Neural cell (in vitro differentiated cells): Measurements from ENCODE around the gene CDT1. TPM values are rescaled to one million over a fixed set of nuclear protein-coding genes. Genes with fewer than 3 reads are reported as not detected.

Source experiments
- H2AFZ ChIP-seq: fragments of 200-600, 300-800 bp; sonication (generic), shearing (Covaris generic); 2 replicates; pipeline ENCODE4 v1.6.0; 2014; ENCODE audit warnings: low read depth, mild to moderate bottlenecking, antibody characterized with exemption, low read length, moderate library complexity
- H3F3A ChIP-seq: fragments of 200-600 bp; shearing (Covaris generic); 2 replicates; pipeline ENCODE4 v1.6.1; 2016; ENCODE audit warnings: mild to moderate bottlenecking, moderate library complexity, mixed read lengths, antibody characterized with exemption, low read length; ENCODE audit not compliant: insufficient read depth, poor library complexity, severe bottlenecking
- H3K27ac ChIP-seq: fragments of 200-600, 300-800 bp; sonication (generic), shearing (Covaris generic); 2 replicates; pipeline ENCODE4 v1.5.1; 2014; ENCODE audit warnings: mild to moderate bottlenecking, low read length, moderate library complexity
- H3K27me3 ChIP-seq: fragments of 300-800, 200-600 bp; sonication (generic), shearing (Covaris generic); 2 replicates; pipeline ENCODE4 v1.6.0; 2014; ENCODE audit warnings: mild to moderate bottlenecking, low read depth, low read length, moderate library complexity; ENCODE audit not compliant: insufficient read depth
- H3K36me3 ChIP-seq: fragments of 300-800, 200-600 bp; sonication (generic), shearing (Covaris generic); 2 replicates; pipeline ENCODE4 v1.5.1; 2014; ENCODE audit warnings: mild to moderate bottlenecking, antibody characterized with exemption, low read length, moderate library complexity; ENCODE audit not compliant: insufficient read depth
- H3K4me2 ChIP-seq: fragments of 300-800, 200-600 bp; sonication (generic), shearing (Covaris generic); 2 replicates; pipeline ENCODE4 v1.6.0; 2014; ENCODE audit warnings: mild to moderate bottlenecking, low read length
- H3K4me3 ChIP-seq: fragments of 300-800, 200-600 bp; sonication (generic), shearing (Covaris generic); 2 replicates; pipeline ENCODE4 v1.5.1; 2014; ENCODE audit warnings: mild to moderate bottlenecking, low read length, moderate library complexity
- H3K79me2 ChIP-seq: fragments of 200-600 bp; shearing (Covaris generic); replicated peaks from 2 replicates; pipeline ENCODE4 v1.6.0; 2014; ENCODE audit warnings: mild to moderate bottlenecking, low read length, moderate library complexity; ENCODE audit not compliant: insufficient read depth
- H3K9ac ChIP-seq: fragments of 300-800, 200-600 bp; sonication (generic), shearing (Covaris generic); 2 replicates; pipeline ENCODE4 v1.6.1; 2016; ENCODE audit warnings: mild to moderate bottlenecking, low read length, mixed read lengths
- H3K9me2 ChIP-seq: fragments of 200-600 bp; shearing (Covaris generic); 2 replicates; pipeline ENCODE4 v1.6.1; 2016; ENCODE audit warnings: mild to moderate bottlenecking, low read length, mixed read lengths; ENCODE audit not compliant: insufficient read depth
- H3K9me3 ChIP-seq: fragments of 200-600, 300-800 bp; sonication (generic), shearing (Covaris generic); 2 replicates; pipeline ENCODE4 v1.6.1; 2016; ENCODE audit warnings: mild to moderate bottlenecking, mixed run types, low read length, moderate library complexity, mixed read lengths
- H4K20me1 ChIP-seq: fragments of 200-600 bp; shearing (Covaris generic); 2 replicates; pipeline ENCODE4 v1.6.1; 2016; ENCODE audit warnings: mild to moderate bottlenecking, mixed run types; ENCODE audit not compliant: insufficient read depth
- EP300 ChIP-seq: fragments of 450-650 bp; conservative IDR thresholded peaks from 2 replicates; pipeline ENCODE4 v1.6.1; 2014; ENCODE audit warnings: antibody characterized with exemption, mild to moderate bottlenecking, moderate library complexity; ENCODE audit not compliant: poor library complexity, severe bottlenecking
- EZH2 ChIP-seq: fragments of 200-600, 300-800 bp; shearing (Covaris generic), sonication (generic); IDR thresholded peaks from 2 replicates; pipeline ENCODE4 v1.6.1; 2014; ENCODE audit warnings: antibody characterized with exemption, low read length, borderline replicate concordance, mild to moderate bottlenecking; ENCODE audit not compliant: insufficient read depth, poor library complexity, severe bottlenecking
- MXI1 ChIP-seq: fragments of 450-650 bp; conservative IDR thresholded peaks from 2 replicates; pipeline ENCODE4 v1.6.1; 2014; ENCODE audit warnings: antibody characterized with exemption, mild to moderate bottlenecking; ENCODE audit not compliant: poor library complexity, severe bottlenecking
- POLR2AphosphoS5 ChIP-seq: IDR thresholded peaks from 2 replicates; pipeline ENCODE4 v1.6.1; 2012
- RAD21 ChIP-seq: fragments of 450-650 bp; conservative IDR thresholded peaks from 2 replicates; pipeline ENCODE4 v1.6.1; 2014; ENCODE audit warnings: antibody characterized with exemption, mild to moderate bottlenecking, moderate library complexity
- REST ChIP-seq: IDR thresholded peaks from 2 replicates; pipeline ENCODE4 v1.6.1; 2012; ENCODE audit warnings: borderline replicate concordance
- SMC3 ChIP-seq: fragments of 450-650 bp; conservative IDR thresholded peaks from 2 replicates; pipeline ENCODE4 v1.6.1; 2014; ENCODE audit warnings: antibody characterized with exemption, mild to moderate bottlenecking, moderate library complexity; ENCODE audit not compliant: poor library complexity
- TAF1 ChIP-seq: IDR thresholded peaks from 2 replicates; pipeline ENCODE4 v1.6.1; 2012; ENCODE audit warnings: low read depth
- polyA plus RNA-seq: library from polyadenylated mRNA; depleted of rRNA; stranded (reverse); fragments of >200 nt; gene quantifications from 2 replicates; pipeline ENCODE4 v1.2.3, GENCODE V29; 2014
- TF ChIP-seq, protein P1 (sequence below): fragments of 450-650 bp; IDR thresholded peaks from 2 replicates; pipeline ENCODE4 v1.5.1; 2014; ENCODE audit warnings: antibody characterized with exemption, mild to moderate bottlenecking, moderate library complexity; ENCODE audit not compliant: poor library complexity, severe bottlenecking

The CDT1 gene
- polyA plus RNA-seq, 1 donor from 2014 or later: 1.0 TPM

DNA sequence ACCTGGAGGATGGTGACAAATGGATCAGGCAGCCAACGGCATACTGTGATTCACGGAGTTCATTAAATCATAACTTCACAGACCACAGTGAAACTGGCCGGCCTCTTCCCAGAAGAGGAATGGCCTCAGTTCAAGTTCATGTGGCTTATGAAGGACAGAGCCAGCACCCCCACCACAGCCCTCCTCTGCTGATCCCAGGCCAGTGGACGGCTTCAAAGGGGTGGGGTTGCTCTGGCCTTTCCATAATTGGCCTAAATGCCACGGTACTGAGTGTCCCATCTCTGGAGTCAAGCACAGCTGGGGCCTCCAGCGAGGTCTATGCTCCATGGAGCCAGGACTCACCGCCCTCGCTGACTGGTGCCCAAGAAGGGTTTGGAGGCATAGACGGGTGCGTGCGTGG lies 31.8 kb downstream of the CDT1 start:
- Histone ChIP-seq H3F3A (no peaks in the 10 kb centered on the region), H3K79me2 (no peaks in the 10 kb centered on the region), H3K9me3 (no peaks in the 10 kb centered on the region), H3K9me2 (no peaks in the 10 kb centered on the region), H4K20me1 (no peaks in the 10 kb centered on the region), H2AFZ (no peak overlapping the region), H3K27me3 (no peaks in the 10 kb centered on the region), H3K9ac (no peak overlapping the region), H3K4me3 (no peak overlapping the region), H3K27ac (no peak overlapping the region), H3K4me2 (no peak overlapping the region), H3K36me3 (no peaks in the 10 kb centered on the region)
- no peak for TF ChIP-seq RAD21
- TF ChIP-seq TAF1: no peak
- TF ChIP-seq MXI1: no peak
- TF ChIP-seq SMC3: no peak
- no peak for TF ChIP-seq EP300
- no peak for TF ChIP-seq POLR2AphosphoS5
- TF ChIP-seq EZH2: no peak
- TF ChIP-seq, protein P1, sequence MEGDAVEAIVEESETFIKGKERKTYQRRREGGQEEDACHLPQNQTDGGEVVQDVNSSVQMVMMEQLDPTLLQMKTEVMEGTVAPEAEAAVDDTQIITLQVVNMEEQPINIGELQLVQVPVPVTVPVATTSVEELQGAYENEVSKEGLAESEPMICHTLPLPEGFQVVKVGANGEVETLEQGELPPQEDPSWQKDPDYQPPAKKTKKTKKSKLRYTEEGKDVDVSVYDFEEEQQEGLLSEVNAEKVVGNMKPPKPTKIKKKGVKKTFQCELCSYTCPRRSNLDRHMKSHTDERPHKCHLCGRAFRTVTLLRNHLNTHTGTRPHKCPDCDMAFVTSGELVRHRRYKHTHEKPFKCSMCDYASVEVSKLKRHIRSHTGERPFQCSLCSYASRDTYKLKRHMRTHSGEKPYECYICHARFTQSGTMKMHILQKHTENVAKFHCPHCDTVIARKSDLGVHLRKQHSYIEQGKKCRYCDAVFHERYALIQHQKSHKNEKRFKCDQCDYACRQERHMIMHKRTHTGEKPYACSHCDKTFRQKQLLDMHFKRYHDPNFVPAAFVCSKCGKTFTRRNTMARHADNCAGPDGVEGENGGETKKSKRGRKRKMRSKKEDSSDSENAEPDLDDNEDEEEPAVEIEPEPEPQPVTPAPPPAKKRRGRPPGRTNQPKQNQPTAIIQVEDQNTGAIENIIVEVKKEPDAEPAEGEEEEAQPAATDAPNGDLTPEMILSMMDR: no peak
- TF ChIP-seq REST: no peak

DNA sequence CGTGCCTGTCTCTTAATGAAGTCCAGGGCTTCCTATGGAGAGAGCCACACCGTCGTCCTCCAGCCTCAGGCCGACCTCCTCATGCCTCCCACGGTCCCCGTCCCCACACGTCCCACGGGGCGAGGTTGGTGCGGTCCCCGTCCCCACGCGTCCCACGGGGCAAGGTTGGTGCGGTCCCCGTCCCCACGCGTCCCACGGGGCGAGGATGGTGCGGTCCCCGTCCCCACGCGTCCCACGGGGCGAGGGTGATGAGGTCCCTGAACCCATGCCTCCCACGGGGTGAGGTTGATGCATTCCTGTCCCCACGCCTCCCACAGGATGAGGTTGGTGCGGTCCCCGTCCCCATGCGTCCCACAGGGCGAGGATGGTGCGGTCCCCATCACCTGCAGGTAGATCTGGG lies 32.2 kb downstream of the CDT1 start:
- no peak overlapping the region for H3K27ac ChIP-seq
- H4K20me1 ChIP-seq: no peaks in the 10 kb centered on the region
- H2AFZ ChIP-seq: no peak overlapping the region
- no peaks in the 10 kb centered on the region for H3K9me2 ChIP-seq
- no peaks in the 10 kb centered on the region for H3K27me3 ChIP-seq
- no peak overlapping the region for H3K4me3 ChIP-seq
- H3K9me3 ChIP-seq: no peaks in the 10 kb centered on the region
- no peaks in the 10 kb centered on the region for H3F3A ChIP-seq
- no peak overlapping the region for H3K4me2 ChIP-seq
- no peaks in the 10 kb centered on the region for H3K79me2 ChIP-seq
- no peaks in the 10 kb centered on the region for H3K36me3 ChIP-seq
- H3K9ac ChIP-seq: no peak overlapping the region
- TF ChIP-seq EP300: no peak
- TF ChIP-seq, protein P1: no peak
- TF ChIP-seq RAD21: no peak
- no peak for TF ChIP-seq SMC3
- TF ChIP-seq POLR2AphosphoS5: no peak
- no peak for TF ChIP-seq REST
- TF ChIP-seq EZH2: no peak
- no peak for TF ChIP-seq TAF1
- no peak for TF ChIP-seq MXI1
